ENCODE data around the gene VGLL2. TPM values are rescaled to one million over a fixed set of nuclear protein-coding genes. Genes with fewer than 3 reads are reported as not detected.

The VGLL2 gene
- total RNA-seq, 3 donors from 2014 or later = not detected

GRCh38 chr6:117309611-117310010 lies 44.3 kb downstream of the VGLL2 start:
- Histone ChIP-seq H3K9me3 (no peaks in the 10 kb centered on the region), H3K4me3 (no peak overlapping the region), H3K4me1 (ENCODE audit: low read depth) (no peaks in the 10 kb centered on the region), H3K36me3 (ENCODE audit: low read depth) (no peaks in the 10 kb centered on the region)
- intact Hi-C loops (cut with DNase I, micrococcal nuclease) = no loop called here
- DNase-seq (no peak), ATAC-seq (no peak)
- TF ChIP-seq CTCF (IDR thresholded peaks at IDR 0.05) = no peak

GRCh38 chr6:117311310-117311709 lies 46.0 kb downstream of the VGLL2 start:
- intact Hi-C loops (cut with DNase I, micrococcal nuclease) = no loop called here

GRCh38 chr6:117311726-117312125 lies 46.4 kb downstream of the VGLL2 start:
- no peaks in the 10 kb centered on the region for H3K9me3 ChIP-seq
- no peak for TF ChIP-seq CTCF (IDR thresholded peaks at IDR 0.05)
- H3K36me3 ChIP-seq (ENCODE audit: low read depth) = no peaks in the 10 kb centered on the region

More at GRCh38 chr6:117311310-117311709, 46.0 kb downstream of the VGLL2 start:
- H3K4me3 ChIP-seq = no peak overlapping the region
- no peaks in the 10 kb centered on the region for H3K36me3 ChIP-seq (ENCODE audit: low read depth)
- ATAC-seq = no peak
- TF ChIP-seq CTCF (IDR thresholded peaks at IDR 0.05) = no peak
- no peak for DNase-seq
- H3K4me1 ChIP-seq (ENCODE audit: low read depth) = no peaks in the 10 kb centered on the region
- no peaks in the 10 kb centered on the region for H3K9me3 ChIP-seq

GRCh38 chr6:117317261-117317660 lies 51.9 kb downstream of the VGLL2 start:
- no peak for ATAC-seq
- intact Hi-C loops (cut with DNase I, micrococcal nuclease) = loop anchor here in 1 of 2 donors (5.0 kb wide), 1 partner anchor 345 kb away; no protein-coding TSS in a partner anchor
- H3K36me3 ChIP-seq (ENCODE audit: low read depth) = no peaks in the 10 kb centered on the region
- H3K4me1 ChIP-seq (ENCODE audit: low read depth) = no peaks in the 10 kb centered on the region
- TF ChIP-seq CTCF (IDR thresholded peaks at IDR 0.05) = no peak
- peak in 1 of 3 donors; percentile 32 for DNase-seq
- no peak overlapping the region for H3K4me3 ChIP-seq
- no peaks in the 10 kb centered on the region for H3K9me3 ChIP-seq

More at GRCh38 chr6:117311726-117312125, 46.4 kb downstream of the VGLL2 start:
- intact Hi-C loops (cut with DNase I, micrococcal nuclease) = no loop called here
- Histone ChIP-seq H3K4me1 (ENCODE audit: low read depth) (no peaks in the 10 kb centered on the region), H3K4me3 (no peak overlapping the region)
- DNase-seq (no peak), ATAC-seq (no peak)

Other genes starting within 250 kb of the VGLL2 start
- gene ROS1, start 160.4 kb downstream of the VGLL2 start, total RNA-seq = 1 to 10 TPM in 2 of 3 donors, under 1 TPM in 1; 0.38 to 1.1 (median 1.0) TPM
- 10 to 100 TPM; 11.3 to 16.8 (median 11.4) TPM for gene DCBLD1, start 217.1 kb downstream of the VGLL2 start, total RNA-seq

Measured in mucosa of descending colon (tissue), 3 donors.